Stimulated activated CD8-positive, alpha-beta memory T cell treated with anti-CD3 and anti-CD28 coated beads, Interleukin-15, amount 100 ng/mL, for 24 hours (primary cell): ENCODE results near the gene SEC24C.

Experiments
- DNase-seq: peaks from one replicate; pipeline ENCODE4 v3.0.0-alpha.2; 2020; ENCODE audit warnings: low read depth

SEC24C gene

DNA sequence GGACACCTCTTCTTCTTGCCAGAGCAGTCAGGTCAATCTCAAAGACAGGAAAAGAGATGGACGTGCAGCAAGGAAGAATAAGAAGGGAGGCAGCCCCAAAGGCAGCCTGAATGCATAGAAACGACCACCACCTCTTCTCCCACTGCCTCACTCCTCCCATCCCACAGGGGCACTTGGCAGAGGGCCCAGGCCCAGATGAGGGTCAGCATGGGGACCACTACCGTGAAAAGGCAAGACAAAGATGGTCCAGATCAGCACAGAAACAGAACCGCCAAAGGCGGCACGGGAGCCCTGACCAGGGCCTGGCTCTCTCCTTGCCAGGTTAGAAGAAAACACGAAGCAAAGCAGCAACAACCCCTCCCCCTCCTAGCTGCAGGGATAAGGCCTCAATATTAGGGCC lies 69.2 kb downstream of the SEC24C start:
- DNase-seq = no peak

DNA sequence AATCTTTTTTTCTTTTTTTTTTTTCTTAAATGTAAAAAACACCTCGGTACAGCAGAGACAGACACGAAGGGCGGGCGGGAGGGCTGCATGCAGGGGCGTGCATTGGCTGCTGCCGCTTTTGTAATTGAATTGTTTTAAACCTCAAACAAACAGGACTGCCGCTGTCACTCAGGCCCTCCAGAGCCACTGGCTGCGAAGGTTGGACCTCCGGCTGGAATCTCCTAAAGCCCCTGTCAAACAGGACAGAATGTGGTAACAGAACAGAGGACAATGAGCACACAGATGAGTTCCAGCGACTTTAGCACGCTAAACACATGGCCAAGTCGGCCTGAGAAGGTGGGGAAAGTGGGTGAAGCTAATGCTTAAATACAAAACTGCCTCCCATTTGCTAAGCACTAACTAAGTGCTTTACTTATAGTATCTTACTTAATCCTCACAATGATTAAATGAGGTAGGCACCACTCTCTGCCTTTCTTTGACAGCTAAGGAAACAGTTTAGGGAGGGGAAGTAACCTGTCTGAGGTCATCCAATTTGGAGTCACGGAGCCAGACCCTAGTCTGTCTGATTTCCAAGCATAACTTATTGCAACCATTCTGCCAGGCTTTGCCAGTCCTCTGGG lies 70.2 kb downstream of the SEC24C start:
- DNase-seq = no peak

DNA sequence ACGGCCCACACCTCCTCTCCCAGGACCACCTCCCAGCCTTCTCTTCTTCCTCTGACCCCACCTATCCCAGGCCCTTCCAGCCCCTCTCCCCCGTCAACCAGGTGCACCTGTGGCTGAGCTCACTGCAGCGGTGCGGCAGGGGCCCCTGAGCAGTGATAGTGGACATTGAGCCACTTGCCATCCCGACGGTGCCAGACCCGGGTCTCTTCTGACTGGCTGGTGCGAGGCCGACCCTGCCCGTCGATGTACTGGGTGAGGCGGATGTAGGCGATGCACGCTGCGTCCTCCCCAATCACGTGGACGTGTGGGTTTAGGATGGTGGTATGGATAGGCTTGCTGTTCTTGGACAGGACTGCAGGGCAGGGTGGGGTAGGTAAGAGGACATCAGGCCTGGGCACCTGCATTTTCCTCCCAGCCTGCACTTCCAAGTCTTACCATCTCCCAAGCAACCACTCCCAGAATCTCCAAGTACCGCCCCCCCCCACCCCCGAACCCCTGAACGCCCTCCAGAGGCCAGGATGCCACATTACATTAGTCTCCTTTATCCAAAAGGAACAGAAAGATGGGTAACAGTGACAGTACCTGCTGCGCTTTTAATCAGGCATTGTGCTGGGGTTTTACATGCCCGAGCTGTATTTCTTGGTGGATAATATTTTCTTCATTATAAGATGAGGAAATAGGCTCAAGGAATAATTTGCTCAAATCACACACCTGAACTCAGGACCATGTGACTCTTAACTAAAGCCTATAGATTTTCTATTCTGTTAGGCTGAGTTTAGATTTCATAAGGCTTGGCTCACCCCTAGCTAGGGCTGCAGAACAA lies 70.9 kb downstream of the SEC24C start:
- no peak for DNase-seq

DNA sequence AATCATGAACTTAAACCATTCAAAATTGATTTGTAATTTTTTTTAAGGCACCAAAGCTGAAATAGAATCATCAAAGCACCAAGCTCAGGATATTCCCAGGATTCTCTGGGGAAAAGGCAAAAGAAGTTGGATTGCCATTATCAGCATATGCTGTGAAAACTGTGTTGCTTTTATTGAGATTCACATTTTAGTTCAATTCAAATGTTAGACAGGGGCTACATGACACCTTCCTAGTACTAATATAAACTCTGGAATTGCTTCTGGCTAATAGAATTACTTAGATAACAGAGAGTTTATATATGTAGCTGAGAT lies 71.5 kb downstream of the SEC24C start:
- DNase-seq = no peak

DNA sequence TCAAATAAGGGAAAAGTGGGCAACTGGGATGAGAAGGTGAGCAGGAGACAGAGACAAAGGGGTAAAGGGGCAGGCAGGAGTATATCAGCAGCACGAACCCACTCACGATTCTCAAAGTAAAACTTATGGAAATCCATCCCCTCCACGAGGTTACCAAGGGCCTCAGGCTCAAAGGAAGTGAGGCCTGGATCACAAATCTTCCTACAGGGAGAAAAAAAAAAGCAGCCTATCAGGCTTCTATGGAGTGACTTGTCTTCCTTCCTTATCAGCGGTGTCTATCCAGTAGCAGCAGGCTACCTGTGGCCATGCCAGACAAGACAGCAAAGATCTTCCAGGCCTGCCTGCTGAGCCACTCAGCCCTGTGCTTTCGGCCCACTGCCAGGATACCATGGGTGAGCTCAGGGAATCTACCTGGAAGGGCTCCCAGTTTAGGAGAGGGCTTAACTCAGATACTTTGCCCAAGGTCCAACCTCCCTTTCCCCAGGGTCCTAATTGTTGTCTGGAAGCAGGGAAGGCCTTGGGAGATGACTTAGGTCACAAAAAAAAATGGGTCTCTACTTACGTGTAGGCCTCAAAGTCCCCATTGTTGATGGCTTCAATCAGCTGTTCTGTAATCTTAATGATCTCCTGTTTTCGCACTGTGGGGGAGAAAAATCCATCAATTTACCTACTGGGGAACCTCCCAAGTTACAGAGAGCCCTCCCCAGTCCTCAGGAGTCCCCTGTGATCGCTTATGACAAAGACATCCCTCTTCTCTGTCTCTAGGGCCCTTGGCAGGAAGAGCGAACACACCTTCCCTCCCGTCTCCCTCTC lies 73.0 kb downstream of the SEC24C start:
- no peak for DNase-seq

DNA sequence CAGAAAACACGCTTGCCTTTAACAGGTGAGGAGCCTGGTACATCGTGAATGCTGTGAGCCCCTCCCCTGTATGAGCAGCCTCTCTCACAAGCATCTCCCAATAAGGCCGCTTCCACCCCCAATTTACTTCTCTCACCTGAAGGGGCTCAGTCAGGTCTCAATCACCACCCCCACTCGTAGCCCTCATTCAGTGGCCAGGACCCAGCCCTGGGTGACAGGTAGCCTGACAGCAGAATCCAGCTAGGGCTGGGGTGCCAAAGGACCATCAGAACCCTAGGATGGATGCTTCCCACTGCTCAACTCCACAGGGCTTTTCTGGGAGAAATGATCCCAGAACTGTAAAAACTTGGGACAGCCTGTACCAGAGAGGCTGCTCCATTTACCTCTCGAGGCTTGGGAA lies 73.7 kb downstream of the SEC24C start:
- no peak for DNase-seq

DNA sequence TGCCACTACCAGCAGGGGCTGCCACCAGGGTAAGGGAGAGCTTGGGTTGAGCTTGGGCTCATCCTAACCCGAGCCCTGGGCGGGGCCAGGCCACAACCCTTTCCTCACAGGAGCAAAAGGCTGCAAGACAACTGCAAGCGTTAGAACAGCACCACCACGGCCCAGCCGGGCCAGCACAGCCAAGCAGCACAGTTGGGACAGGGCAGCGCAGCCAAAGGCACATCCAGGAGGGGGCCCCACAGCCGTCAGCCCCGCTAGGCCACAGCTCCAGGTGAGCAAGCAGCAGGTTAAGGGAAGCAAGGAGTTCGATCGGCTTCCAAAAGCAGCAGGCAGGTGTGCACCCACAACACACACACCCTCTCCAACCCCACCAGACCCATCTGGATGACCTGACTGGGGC lies 74.2 kb downstream of the SEC24C start:
- DNase-seq = no peak

DNA sequence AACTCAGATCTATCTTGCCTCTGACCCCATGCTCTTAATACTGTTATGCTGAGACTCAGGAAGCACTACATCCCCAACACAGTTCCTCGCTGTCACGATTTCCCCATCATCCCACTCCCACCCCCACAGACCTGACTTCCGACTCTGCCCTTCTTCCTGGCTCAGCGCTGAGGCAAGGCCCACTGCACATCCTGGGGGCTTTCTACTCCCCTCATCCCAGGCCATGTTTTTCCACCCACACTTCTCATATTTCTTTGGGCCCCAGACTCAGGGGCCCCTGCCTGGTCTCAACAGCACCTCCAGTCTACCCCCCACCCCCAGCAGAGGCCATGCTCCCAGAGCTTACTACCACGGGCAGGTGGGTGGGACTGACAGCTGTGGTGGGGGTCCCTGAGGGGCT lies 74.9 kb downstream of the SEC24C start:
- DNase-seq = no peak

DNA sequence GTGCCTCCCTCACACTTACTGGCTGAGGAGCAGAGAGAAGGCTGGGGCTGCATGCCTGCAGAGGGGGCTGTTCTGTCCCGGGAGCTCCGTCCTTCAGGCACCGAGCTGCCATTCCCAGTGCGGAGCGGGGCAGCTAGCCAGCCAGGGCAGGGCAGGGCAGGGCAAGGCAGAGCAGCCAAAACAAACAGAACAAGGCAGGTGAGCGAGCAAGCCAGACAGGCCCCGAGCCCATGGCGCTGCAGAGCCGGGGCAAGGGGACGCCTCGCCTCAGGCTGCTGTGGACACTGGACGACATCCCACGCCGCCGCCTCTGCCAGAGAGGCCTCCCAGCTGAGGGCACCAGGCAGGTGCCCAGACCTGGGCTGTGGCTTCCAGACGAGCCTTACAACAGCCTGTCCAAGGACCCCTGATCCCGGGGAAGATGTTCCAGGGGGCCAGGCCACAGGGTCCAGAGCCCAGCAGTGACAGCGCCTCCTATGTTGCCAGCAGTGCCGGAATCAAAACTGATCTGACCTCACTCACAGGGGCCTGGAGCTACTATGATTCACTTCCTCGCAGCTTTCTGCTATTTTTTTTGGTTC lies 75.4 kb downstream of the SEC24C start:
- no peak for DNase-seq
